CD4-positive, alpha-beta T cell treated with Interleukin-6 for 4 hours (primary cell): ENCODE data around the gene ATP5F1A.
A peak's percentile ranks its signal among the peaks of the same experiment; 100 is the strongest.
"Not testable (repeated sequence)": the region's sequence is repeated elsewhere in the genome, so short reads cannot be mapped to it uniquely, and the experiment has no call there.

ENCODE experiments used
- DNase-seq: peaks from one replicate; pipeline ENCODE4 v3.0.0-alpha.2; 2020; ENCODE audit warnings: mixed read lengths

The ATP5F1A gene

DNA sequence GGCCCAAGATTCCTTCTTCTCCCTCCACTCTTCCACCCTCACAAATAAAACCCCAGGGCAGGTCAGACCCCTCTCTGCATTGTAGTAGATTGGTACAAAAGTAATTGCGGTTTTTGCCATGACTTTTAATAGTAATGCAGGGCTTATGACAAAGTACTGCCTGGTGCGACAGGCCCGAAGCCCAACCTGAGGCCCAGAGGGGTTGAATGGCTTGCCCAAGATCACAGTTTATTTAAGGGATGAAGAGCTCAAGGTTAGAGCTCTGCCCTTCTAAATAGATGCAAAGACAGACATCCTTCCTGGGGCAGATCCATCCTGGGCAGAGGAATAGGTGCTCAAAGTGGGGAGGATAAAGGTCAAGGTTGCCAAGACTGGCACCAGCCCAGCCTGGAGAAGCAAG lies 25.1 kb downstream of the ATP5F1A start:
- DNase-seq, result no peak

DNA sequence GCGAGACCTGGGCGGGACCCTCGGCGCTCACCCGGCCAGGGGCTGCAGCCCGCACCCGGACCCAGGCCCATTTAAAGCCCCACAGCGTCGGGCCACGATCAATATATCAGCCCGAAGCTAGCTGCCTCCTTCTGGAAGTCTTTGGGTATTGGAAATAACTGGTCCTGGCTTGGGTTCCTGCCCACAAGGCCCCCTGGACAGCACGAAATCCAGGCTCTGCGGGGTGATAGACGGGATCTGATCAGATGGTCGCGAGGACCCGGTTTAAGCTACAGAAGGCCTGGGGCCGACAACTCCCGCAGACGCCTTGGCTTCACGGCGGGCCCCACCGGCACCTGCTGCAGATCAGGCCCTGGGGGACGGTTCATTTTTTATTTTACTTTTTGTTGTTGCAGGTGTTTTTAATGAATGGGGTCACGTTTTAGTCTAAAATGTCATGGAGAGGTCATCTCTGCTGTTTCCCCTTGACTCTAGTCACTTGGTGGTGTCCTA lies 25.7 kb downstream of the ATP5F1A start:
- DNase-seq, result peak; percentile 2

DNA sequence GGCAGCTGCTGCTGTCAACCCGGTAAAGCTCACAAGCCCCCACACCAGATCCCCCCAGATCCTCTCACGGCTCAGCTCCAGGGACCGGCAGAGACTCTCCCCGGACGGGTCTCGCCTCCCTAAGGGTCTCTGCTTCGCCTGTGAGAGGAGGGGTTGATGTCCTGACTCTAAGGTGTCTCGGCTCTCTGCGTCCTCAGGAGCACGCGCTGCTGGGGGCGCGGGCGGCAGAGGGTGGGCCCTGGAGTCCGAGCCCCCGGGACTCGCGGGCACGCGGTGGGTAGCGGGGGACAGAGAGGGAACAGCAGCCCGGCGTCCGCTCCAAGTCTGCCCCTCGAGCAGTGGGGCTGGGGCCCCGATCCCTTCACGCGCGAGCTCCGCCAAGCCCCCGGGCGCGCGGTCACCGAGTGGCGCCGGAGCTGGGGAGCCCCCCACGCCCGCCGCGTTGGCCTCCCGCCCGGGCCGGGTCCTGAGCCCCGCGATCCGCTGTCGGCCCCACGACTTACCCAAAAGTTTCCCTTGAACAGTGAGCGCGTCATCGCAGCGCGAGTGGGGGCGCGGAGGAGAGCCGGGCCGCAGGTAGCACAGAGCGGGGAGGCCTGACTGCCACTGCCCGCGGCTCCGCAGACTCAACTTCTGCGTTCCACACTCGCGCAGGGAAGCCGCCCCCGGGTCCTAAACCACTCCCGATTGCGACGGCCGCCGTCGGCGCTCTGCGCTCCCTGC lies 26.3 kb downstream of the ATP5F1A start, which contains the start of gene PSTPIP2:
Gene PSTPIP2, minus strand, starts transcription at position 608 of the 723 bp plus-strand sequence. Its CDS starts 72 bp downstream, at position 536.
- peak; percentile 74 for DNase-seq

DNA sequence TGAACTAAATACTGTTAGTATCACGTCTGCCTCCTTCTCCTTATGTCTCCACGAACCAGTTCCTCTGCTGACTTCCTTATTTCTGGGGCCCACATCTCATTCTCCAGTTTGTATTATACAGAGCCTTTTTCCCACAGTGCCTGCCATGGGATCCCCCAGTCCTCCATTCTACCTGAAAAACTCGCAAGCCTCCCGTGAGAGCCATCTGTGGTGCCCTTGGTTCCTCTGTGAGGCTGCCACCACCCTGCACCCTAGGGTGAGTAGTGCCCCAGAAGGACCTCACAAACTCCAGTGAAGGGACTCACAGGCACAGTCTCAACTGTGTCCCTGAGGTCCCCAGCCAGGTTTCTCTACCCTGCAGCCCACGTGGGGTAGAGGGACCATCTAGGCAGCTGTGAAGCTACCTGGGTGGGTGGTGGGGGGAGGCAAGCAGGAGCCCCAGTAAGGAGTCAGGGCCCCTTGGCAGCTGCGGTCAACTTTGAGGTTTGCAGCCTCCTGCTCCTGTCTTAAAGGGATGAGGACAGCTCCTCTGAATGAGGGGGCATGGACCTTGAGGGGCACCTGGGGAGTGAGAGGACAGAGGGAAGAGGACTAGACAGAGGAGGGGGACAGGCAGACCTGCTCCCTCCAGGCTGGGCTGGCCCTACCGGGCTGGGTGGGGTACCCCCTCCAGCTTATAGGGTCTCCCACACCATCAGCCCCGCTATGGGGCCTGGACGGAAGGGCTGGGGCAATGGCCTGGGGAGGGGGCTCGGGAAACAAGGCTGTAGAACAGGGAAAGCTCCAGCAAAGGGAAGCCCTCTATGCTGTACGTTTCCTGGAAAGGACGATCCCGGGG lies 27.1 kb downstream of the ATP5F1A start:
- peak; percentile 29 for DNase-seq

DNA sequence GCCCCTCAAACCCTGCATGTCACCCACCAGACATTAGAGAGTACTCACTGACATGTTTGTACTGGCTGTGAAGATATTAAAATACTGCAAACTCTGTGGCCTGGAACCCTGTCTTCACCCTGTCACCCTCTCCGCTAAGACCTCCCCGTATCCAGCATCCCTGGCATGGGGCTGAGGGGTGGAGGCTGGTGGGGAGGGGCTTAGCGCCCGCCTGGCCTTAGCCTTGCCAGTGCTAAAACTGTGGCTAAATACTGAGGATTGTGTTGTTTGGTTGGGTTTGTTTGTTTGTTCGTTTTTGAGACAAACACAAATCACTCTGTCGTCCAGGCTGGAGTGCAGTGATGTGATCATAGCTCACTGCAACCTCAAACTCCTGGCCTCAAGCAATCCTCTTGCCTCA lies 27.9 kb downstream of the ATP5F1A start:
- no peak for DNase-seq

DNA sequence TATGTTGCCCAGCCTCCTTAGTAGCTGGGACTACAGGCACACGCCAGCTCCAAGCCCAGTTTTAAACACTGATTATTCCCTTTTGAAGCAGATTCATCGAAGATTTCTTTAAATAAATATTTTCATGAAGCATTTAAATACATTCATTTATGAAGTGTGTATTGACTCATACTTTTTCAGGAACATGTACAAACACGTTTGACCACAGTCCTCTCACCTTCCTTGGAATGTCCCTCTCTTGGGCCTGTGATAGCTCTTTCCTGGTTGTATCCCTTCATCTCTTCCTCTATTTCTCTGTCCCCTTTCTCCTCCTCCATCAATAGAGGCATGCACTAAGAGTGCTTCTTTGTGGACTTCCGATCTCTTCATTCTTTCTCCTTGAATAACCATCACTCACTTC lies 28.6 kb downstream of the ATP5F1A start:
- no peak for DNase-seq

DNA sequence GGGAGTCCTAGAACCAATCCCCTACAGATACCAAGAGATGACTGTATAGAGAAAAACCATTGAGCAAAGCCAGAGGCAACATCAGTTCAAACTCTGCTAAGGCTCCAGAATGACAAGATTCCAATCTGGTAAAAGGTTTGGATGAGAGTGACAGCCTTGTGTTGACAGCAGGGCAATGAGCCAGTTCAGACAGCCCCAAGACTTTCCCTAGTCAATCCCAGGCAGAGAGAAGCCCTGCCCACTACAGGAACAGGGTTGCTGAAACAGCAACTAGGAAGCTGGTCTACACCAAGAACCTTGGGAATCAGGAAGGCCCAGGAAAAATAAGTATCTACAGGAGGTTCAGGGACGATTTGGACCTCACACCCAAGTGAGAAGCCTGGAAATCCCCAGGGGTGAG lies 29.3 kb downstream of the ATP5F1A start:
- no peak for DNase-seq

DNA sequence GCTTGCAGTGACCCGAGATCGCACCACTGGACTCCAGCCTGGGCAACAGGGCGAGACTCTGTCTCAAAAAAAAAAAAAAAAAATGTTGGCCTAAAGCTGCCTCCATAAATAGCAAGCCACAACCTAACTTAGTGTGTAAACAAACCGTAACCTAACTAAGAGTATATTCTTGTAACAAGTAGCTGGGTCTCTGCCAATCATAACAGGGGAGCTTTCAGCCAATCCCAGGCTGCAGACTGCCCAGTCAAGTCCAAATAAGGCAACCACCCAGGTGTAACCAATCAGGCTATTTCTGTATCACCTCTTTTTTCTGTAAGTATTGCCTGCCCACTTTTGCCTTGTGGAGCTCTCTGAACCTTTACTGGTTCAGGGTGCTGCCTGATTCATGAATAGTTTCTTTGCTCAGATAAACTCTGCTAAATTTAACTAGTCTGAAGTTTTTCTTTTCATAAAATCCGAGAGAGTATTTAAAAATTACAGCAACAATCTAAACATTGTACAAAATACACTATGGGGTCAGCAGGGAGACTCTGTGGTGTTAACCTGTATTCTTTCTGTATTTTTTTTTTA lies 30.6 kb downstream of the ATP5F1A start:
- no peak for DNase-seq

DNA sequence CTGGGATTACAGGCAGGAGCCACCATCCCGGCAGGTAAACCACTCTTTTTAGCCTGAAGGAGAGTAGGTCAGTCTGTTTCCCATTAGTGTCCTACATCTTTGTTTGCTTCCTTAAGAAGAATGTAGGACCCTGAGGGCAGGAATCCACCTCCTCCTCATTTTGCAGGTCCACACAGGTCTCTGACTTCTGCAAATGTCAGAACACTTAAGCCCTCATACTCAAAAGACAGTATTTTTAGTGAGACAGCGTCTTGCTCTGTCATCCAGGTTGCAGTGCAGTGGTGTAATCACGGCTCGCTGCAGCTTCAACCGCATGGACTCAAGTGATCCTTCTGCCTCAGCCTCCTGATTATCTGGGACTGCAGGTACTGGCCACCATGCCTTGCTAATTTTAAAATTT lies 35.3 kb downstream of the ATP5F1A start:
- no peak for DNase-seq

DNA sequence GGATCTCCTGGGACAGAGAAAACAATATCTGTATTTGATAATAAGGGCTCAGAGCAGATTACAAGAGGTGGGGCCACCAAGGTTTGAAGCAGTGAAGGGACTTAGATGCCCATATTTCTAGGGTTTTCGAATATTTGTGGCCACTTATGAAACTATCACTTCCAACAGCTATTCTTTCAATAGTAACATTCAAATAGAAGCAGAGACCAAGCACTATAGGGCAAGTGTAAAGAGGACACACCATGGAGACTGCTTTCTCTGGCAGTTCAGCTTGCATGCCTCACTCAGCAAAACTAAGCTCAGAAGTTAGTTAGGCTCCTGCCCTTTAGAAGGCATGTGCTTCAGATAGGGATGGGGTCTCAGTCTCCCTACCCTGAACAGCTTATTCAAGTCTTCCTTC lies 36.3 kb downstream of the ATP5F1A start:
- DNase-seq, result no peak

DNA sequence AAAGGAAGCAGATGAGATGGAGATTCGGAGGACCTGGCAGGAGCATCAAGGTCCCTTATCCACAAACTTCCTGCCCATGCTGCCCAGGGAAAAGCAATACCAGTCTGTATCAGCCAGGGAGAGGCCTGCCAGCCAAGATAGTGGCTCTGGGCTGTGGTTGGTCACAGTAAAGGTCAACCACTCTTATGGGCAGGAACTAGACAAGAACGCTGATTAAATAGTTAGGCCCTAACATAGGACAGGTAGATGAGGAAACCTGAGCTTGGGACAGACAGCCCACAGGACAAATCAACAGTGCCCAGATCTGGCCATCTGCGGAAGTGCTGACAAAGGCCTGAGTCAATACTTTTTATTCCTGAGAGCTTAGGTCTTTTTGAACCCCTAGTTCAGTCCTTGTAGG lies 36.7 kb downstream of the ATP5F1A start:
- no peak for DNase-seq

DNA sequence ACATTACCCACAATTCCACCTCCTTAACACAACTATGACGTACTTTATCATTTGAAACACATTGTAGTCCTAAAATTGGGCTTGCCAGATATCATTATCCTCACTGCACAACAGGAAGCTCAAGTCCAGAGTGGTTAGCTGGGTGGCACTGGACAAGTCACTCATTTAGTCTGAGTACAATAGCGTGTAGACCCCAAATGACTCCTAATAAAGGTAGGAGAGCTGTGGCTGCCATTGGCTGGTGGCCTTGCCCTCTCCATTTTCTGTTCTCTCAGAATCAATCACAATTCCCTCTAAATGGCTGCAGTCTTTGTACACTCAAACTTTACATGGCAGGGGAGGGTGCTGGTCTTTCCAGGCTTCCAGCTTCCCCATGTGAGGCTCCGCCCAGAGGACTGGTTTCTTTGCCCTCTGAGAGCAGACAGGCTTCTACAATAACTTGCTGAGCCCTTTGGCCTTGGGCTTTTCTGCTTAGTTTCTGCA lies 37.7 kb downstream of the ATP5F1A start:
- DNase-seq, result no peak

DNA sequence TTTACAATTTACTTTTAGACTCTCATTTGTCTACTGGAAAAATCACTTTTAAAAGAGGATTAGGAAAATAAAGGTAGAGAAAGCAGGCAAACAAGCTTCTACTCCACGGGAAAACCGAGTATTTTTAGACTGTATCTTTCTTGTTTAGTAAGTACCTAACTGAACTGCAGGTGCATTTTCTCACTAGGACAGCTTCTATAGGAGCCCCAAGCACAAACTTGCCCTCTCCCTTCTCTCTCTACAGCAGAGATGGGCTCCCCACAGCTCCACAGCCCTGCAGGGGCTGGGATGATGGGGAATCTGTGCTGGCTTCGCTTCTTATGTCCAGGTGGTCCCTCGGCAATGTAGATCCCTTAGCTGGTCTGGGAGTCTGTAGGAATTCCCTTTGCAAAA lies 42.3 kb downstream of the ATP5F1A start:
- DNase-seq, result no peak

DNA sequence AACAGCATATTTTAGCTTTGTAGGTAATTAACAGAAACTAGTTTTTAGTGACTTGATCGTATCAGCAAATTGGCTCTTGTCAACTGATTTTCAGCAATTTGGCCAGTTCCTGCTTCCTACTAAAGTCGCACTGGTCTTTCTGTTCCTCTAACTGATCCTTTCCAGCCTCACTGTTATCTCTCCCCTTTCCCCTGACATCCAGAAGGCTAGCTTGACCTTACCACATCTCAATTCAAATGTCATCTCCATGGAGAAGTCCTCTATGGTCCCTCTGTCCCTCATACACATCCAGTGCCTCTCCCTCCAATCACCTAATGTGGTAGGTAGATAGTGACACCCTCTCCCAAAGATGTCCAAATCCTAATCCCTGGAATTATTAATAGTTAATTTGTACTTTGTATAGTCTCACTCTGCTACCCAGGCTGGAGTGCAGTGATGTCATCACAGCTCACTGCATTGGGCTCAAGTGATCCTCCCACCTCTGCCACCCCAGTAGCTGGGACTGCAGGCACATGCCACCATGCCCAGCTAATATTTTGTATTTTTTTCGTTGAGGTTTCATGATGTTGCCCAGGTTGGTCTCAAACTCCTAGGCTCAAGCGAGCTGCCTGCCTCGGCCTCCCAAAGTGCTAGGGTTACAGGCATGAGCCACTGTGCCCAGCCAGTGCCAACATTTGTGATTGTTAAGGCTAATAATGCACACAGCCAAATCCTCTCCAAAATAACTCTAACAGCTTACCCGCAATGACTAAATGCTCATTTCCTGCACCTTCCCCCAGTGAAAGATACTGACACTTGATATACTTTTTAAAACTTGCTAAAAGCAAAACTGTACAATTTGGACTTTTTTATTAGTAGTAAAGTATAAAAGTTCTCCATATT lies 42.9 kb downstream of the ATP5F1A start:
- peak; percentile 13 for DNase-seq

DNA sequence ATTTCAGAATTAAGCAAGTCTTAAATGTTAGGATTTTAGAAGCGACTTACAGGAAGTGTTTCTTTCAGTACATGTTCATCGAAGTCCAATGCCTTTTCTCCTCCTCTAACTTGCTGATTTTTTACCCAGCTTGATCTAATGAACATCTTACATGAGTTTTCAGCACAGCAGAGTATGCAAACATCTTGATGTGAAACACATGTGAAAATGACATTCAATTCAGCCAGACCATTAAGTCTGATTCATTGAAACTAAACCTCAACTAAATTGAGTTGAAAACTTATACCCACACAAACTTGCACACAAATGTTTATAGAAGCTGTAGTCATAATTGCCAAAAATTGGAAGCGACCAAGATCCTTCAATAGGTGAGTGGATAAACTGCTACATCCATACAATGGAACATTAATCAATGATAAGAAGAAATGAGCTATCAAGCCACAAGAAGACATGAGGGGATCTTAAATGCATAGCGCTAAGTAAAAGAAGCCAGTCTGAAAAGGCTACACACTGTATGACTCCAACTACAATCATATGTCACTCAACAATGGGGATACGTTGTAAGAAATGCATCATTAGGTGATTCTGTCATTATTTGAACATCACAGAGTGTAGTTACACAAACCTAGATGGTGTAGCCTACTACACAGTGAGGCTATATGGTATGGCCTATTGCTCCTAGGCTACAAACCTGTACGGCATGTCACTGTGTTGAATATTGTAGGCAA lies 44.6 kb downstream of the ATP5F1A start:
- no peak for DNase-seq

DNA sequence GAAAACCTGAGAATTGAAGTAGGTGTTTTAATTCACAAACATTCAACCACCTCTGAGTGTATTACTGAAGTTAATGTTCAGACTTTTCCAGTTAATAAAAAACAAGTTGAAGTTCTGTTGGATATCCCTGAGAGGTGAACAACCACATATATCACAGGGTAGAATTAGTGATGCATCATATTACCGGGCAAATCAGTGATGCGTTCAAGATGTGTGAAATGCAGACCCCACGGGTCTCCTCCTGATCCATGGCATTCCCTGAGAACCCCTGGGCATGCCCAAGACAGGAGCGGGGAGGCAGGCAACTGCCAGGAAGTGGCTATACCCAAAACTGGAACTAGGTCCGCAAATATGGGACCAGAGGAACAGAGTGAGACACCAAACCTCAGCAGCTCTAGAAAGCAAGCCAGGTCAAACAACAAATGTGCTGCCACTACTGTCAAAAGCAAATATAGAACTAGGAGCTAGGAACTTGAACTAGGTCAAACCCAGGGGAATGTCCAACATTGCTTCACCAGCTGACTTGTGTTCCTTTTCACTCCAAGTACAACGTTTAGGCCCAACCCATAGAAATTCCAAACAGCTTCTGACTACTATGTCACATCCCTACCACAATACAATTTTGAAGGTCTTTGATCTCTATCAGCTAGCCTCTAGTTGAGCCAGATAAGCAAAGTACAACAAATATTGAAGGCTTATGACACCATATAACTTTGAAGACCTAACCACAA lies 46.2 kb downstream of the ATP5F1A start:
- DNase-seq, result no peak

DNA sequence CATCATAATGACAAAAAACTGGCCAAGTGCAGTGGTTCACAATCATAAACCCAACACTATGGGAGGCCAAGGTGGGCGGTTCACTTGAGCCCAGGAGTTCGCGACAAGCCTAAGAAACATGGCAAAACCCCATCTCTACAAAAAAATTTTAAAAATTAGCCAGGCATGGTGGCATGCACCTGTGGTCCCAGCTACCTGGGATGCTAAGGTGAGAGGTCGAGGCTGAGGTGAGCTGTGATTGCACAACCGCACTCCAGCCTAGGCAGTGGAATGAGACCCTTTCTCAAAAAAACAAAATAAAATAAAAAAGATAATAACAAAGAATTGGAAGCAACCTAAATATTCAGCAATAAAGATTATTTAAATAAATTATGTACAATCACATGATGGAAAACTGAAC lies 47.8 kb downstream of the ATP5F1A start:
- no peak for DNase-seq

DNA sequence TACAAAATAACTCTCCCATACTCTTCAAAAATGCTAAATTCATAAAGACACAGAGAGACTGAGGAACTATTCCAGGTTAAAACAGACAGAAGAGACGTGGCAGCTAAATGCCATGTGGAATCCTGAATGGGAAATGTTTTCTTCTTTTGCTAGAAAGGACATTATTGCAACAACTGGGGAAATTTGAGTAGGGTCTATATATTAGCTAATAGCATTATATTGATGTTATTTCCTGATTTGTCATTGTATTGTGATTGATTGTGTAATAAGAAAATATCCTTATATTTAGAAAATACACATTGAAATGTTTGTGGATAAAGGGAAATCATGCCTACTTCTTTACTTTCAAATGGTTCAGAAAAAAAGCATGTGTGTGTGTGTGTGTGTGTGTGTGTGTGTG lies 49.5 kb downstream of the ATP5F1A start:
- no peak for DNase-seq

DNA sequence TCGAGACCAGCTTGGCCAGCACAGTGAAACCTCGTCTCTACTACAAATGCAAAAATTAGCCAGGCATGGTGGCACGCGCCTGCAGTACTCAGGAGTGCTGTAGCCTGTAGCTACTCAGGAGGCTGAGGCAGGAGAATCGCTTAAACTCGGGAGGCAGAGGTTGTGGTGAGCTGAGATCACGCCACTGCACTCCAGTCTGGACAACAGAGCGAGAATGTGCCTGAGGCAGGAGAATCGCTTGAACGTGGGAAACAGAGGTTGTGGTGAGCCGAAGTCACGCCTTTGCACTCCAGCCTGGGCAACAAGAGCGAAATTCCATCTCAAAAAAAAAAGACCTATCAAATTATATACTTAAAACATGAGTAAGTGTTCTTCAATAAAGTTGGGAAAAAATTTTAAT lies 50.7 kb downstream of the ATP5F1A start:
- DNase-seq, result not testable (repeated sequence)

DNA sequence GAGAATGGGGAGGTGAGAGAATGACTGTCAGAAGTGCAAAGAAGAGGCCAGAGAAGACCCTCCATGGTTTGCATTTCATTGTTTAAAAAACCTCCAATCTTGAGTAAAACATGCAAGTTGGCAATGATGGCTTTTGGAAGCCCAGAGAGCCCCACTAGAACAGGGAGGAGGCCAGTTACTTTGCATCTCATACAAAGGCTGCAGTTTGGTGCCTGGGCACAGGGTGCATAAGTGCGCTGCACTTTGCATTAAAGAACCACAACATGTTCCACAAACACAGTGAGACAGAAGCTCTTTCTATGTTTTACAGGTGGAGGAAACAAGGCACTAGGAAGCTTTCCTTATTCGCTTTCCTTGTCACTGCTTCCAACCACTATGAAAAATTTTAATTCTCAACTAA lies 51.4 kb downstream of the ATP5F1A start:
- DNase-seq, result no peak

DNA sequence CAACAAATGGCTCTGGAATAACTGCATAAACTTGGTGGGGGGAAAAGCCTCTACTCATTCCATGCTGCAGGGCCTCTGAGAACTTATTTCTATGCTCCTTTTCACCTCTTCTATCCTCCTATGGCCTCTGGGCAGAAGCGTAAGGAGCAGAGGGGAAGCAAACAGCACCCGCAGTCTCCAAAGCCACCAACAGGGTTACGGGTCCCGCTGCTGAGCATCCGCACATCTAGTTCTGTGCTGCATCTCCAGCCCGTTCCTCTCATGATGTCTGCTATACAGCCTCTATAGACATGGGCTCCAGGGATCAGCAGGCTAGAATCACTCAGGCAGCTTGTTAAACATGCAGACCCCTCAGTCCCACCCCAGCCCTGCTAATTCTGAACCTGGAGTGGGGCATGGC lies 52.0 kb downstream of the ATP5F1A start:
- no peak for DNase-seq
